GM23338 (cell line): Measurements from ENCODE around the gene EEF1AKMT4. TPM values are rescaled to one million over a fixed set of nuclear protein-coding genes. Genes with fewer than 3 reads are reported as not detected.

ENCODE experiments used
- ATAC-seq: fragments of 200-7000 bp; cut with Tn5 transposase; 3 replicates; pipeline ENCODE4 v1.9.1; 2020
- DNase-seq: peaks from one replicate; pipeline ENCODE4 v3.0.0-alpha.2; 2015; ENCODE audit warnings: low spot score
- H2AFZ ChIP-seq: fragments of 200-600 bp; sonication (generic); 2 replicates; pipeline ENCODE4 v1.8.0; 2016; ENCODE audit warnings: antibody characterized with exemption, mild to moderate bottlenecking, moderate library complexity
- H3F3A ChIP-seq: fragments of 200-600 bp; sonication (generic); replicated peaks from 2 replicates; pipeline ENCODE4 v1.8.0; 2017; ENCODE audit warnings: antibody characterized with exemption, mixed run types, low read depth
- H3K27ac ChIP-seq: fragments of 200-600 bp; sonication (generic); 2 replicates; pipeline ENCODE4 v1.6.1; 2016; ENCODE audit warnings: low read depth
- H3K27me3 ChIP-seq: fragments of 200-600 bp; sonication (generic); 2 replicates; pipeline ENCODE4 v1.8.0; 2016; ENCODE audit warnings: mild to moderate bottlenecking, mixed run types, moderate library complexity; ENCODE audit not compliant: insufficient read depth
- H3K36me3 ChIP-seq: fragments of 200-600 bp; sonication (generic); 2 replicates; pipeline ENCODE4 v1.8.0; 2016; ENCODE audit warnings: mild to moderate bottlenecking; ENCODE audit not compliant: insufficient read depth
- H3K4me1 ChIP-seq: fragments of 200-600 bp; sonication (generic); 2 replicates; pipeline ENCODE4 v1.8.0; 2016; ENCODE audit warnings: mild to moderate bottlenecking, moderate library complexity; ENCODE audit not compliant: insufficient read depth
- H3K4me2 ChIP-seq: fragments of 200-600 bp; sonication (generic); 2 replicates; pipeline ENCODE4 v1.7.1; 2017; ENCODE audit warnings: mixed run types
- H3K4me3 ChIP-seq: fragments of 200-600 bp; sonication (generic); 2 replicates; pipeline ENCODE4 v1.6.1; 2016; ENCODE audit warnings: mixed run types
- H3K79me2 ChIP-seq: fragments of 200-600 bp; sonication (generic); replicated peaks from 2 replicates; pipeline ENCODE4 v1.8.0; 2017; ENCODE audit warnings: mild to moderate bottlenecking; ENCODE audit not compliant: insufficient read depth
- H3K9me2 ChIP-seq: fragments of 200-600 bp; sonication (generic); 2 replicates; pipeline ENCODE4 v1.8.0; 2017; ENCODE audit not compliant: insufficient read depth
- H4K20me1 ChIP-seq: fragments of 200-600 bp; sonication (generic); replicated peaks from 2 replicates; pipeline ENCODE4 v1.8.0; 2017; ENCODE audit warnings: mild to moderate bottlenecking; ENCODE audit not compliant: insufficient read depth
- H3K27ac Mint-ChIP-seq: 2 replicates; pipeline ENCODE4 v1.8.0; 2020; ENCODE audit warnings: inconsistent platforms, mild to moderate bottlenecking, moderate library complexity, mixed read lengths
- H3K27me3 Mint-ChIP-seq: 3 replicates; pipeline ENCODE4 v1.8.0; 2022; ENCODE audit warnings: low read depth, mild to moderate bottlenecking, moderate library complexity, mixed read lengths, inconsistent platforms; ENCODE audit not compliant: insufficient read depth, poor library complexity
- H3K36me3 Mint-ChIP-seq: 3 replicates; pipeline ENCODE4 v1.8.0; 2021; ENCODE audit warnings: low read depth, mild to moderate bottlenecking, inconsistent platforms, moderate library complexity, mixed read lengths
- H3K4me1 Mint-ChIP-seq: 3 replicates; pipeline ENCODE4 v1.8.0; 2020; ENCODE audit warnings: mild to moderate bottlenecking, inconsistent platforms, mixed read lengths
- H3K4me3 Mint-ChIP-seq: 3 replicates; pipeline ENCODE4 v1.8.0; 2021; ENCODE audit warnings: moderate library complexity, mild to moderate bottlenecking, inconsistent platforms, mixed read lengths
- H3K9me3 Mint-ChIP-seq: 3 replicates; pipeline ENCODE4 v1.8.0; 2020; ENCODE audit warnings: moderate library complexity, mild to moderate bottlenecking, inconsistent platforms, mixed read lengths
- CREB1 ChIP-seq: fragments of 250-450 bp; sonication (Bioruptor Pico); IDR thresholded peaks from 2 replicates; pipeline ENCODE4 v1.5.0; 2020; ENCODE audit warnings: low read depth, mild to moderate bottlenecking, moderate library complexity
- CTCF ChIP-seq, 2 experiments: fragments of 200-600 bp in 1 of 2; sonication (generic) in 1 of 2; conservative IDR thresholded peaks; 2 replicates each; pipeline versions ENCODE4 v1.5.1 to v1.6.1; 2016 to 2017; ENCODE audit warnings: antibody characterized with exemption in 2 of 2, low read depth in 2 of 2, mild to moderate bottlenecking in 2 of 2, moderate library complexity in 1 of 2
- ETS1 ChIP-seq: IDR thresholded peaks from 2 replicates; pipeline ENCODE4 v1.6.1; 2016; ENCODE audit warnings: antibody characterized with exemption
- JUNB ChIP-seq: IDR thresholded peaks from one replicate; pipeline ENCODE4 v1.6.1; 2016; ENCODE audit warnings: antibody characterized with exemption; ENCODE audit not compliant: unreplicated experiment
- POLR2AphosphoS5 ChIP-seq: IDR thresholded peaks from 2 replicates; pipeline ENCODE4 v1.6.1; 2016; ENCODE audit warnings: antibody characterized with exemption, low read depth
- STAT1 ChIP-seq: IDR thresholded peaks from one replicate; pipeline ENCODE4 v1.6.1; 2016; ENCODE audit warnings: antibody characterized with exemption; ENCODE audit not compliant: unreplicated experiment
- ZNF331 ChIP-seq: fragments of 250-450 bp; sonication (Bioruptor Pico); IDR thresholded peaks from 2 replicates; pipeline ENCODE4 v1.5.0; 2020; ENCODE audit warnings: low read depth, mild to moderate bottlenecking, moderate library complexity
- polyA plus RNA-seq: library from polyadenylated mRNA; unstranded; fragments of >200 nt; fragmentation: Nextera tagmentation; extraction: Ambion mirVana; gene quantifications from 2 replicates; pipeline ENCODE4 v1.2.1, GENCODE V29; 2016
- total RNA-seq: library from RNA; depleted of rRNA; stranded (reverse); fragments of >200 nt; shearing (Covaris generic); gene quantifications from 2 replicates; pipeline ENCODE4 v1.2.3, GENCODE V29; 2014
- TF ChIP-seq, protein P1 (sequence below): IDR thresholded peaks from one replicate; pipeline ENCODE4 v1.6.1; 2018; ENCODE audit warnings: antibody characterized with exemption; ENCODE audit not compliant: unreplicated experiment
- TF ChIP-seq, protein P2 (sequence below): fragments of 250-450 bp; sonication (Bioruptor Pico); IDR thresholded peaks from 2 replicates; pipeline ENCODE4 v1.5.0; 2020; ENCODE audit warnings: mild to moderate bottlenecking, moderate library complexity

Gene EEF1AKMT4
- total and polyA plus RNA-seq, 2 experiments from 2014 or later: 12.9 to 14.3 TPM

DNA sequence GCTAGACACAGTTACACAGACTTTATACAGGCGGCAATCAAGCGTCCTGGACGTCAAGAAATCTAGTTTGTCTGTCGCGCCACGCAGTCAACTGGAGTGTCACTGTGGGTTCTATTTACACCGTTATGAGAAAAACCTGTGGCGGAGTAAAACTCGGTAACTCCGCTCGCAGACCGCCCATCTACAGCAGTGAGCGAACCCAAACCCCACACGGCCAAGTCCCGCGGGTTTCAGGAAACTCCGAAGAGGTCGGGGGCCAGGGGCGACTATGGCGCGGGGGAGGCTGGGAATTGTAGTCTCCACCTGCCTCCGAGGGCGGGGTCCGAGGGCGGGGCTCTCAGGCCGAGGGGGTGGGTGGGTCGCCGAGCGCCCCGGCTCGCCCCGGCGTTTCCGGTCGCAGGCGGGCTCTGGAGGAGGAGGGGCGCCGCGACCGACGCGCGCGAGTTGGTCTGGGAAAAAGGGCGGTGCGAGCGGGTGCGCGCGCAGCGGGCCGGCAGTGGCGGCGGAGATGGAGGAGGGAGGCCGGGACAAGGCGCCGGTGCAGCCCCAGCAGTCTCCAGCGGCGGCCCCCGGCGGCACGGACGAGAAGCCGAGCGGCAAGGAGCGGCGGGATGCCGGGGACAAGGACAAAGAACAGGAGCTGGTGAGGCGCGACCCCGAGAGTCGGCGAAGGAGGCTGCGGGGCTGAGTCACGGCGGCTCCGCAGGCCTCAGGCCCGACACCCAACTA, 49.5 kb downstream of the EEF1AKMT4 start, which contains the start of gene PSMD2:
Gene PSMD2 (plus strand): TSS at position 483 of the 729 bp plus-strand sequence. CDS start 26 bp downstream, at position 509.
- Histone ChIP-seq H3F3A (peaks cover 11% of the 10 kb centered on the region; the same call in 1 of the 2 replicates), H2AFZ (peak within 1 kb of the TSS; percentile 97), H4K20me1 (peaks cover 18% of the 10 kb centered on the region), H3K36me3 (peaks cover 32% of the 10 kb centered on the region), H3K4me3 (peak within 1 kb of the TSS; percentile 98), H3K4me1 (peaks cover 7% of the 10 kb centered on the region; the same call in 1 of the 2 replicates), H3K27me3 (no peaks in the 10 kb centered on the region), H3K27ac (peak within 1 kb of the TSS; percentile 92), H3K79me2 (peaks cover 34% of the 10 kb centered on the region), H3K9me2 (no peaks in the 10 kb centered on the region), H3K4me2 (peak within 1 kb of the TSS; percentile 99)
- TF ChIP-seq ZNF331 (CRISPR knock-in tag) (no peak), ETS1 (peak; percentile 90), CTCF (conservative IDR thresholded peaks at IDR 0.05; ENCODE audit: low read depth in 2 of 2) (no peak), CREB1 (CRISPR knock-in tag) (peak; percentile 12; the same call in 1 of the 2 replicates), JUNB (no peak), POLR2AphosphoS5 (peak; percentile 90), STAT1 (no peak)
- TF ChIP-seq, protein P1, sequence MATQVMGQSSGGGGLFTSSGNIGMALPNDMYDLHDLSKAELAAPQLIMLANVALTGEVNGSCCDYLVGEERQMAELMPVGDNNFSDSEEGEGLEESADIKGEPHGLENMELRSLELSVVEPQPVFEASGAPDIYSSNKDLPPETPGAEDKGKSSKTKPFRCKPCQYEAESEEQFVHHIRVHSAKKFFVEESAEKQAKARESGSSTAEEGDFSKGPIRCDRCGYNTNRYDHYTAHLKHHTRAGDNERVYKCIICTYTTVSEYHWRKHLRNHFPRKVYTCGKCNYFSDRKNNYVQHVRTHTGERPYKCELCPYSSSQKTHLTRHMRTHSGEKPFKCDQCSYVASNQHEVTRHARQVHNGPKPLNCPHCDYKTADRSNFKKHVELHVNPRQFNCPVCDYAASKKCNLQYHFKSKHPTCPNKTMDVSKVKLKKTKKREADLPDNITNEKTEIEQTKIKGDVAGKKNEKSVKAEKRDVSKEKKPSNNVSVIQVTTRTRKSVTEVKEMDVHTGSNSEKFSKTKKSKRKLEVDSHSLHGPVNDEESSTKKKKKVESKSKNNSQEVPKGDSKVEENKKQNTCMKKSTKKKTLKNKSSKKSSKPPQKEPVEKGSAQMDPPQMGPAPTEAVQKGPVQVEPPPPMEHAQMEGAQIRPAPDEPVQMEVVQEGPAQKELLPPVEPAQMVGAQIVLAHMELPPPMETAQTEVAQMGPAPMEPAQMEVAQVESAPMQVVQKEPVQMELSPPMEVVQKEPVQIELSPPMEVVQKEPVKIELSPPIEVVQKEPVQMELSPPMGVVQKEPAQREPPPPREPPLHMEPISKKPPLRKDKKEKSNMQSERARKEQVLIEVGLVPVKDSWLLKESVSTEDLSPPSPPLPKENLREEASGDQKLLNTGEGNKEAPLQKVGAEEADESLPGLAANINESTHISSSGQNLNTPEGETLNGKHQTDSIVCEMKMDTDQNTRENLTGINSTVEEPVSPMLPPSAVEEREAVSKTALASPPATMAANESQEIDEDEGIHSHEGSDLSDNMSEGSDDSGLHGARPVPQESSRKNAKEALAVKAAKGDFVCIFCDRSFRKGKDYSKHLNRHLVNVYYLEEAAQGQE: no peak
- TF ChIP-seq, protein P2, sequence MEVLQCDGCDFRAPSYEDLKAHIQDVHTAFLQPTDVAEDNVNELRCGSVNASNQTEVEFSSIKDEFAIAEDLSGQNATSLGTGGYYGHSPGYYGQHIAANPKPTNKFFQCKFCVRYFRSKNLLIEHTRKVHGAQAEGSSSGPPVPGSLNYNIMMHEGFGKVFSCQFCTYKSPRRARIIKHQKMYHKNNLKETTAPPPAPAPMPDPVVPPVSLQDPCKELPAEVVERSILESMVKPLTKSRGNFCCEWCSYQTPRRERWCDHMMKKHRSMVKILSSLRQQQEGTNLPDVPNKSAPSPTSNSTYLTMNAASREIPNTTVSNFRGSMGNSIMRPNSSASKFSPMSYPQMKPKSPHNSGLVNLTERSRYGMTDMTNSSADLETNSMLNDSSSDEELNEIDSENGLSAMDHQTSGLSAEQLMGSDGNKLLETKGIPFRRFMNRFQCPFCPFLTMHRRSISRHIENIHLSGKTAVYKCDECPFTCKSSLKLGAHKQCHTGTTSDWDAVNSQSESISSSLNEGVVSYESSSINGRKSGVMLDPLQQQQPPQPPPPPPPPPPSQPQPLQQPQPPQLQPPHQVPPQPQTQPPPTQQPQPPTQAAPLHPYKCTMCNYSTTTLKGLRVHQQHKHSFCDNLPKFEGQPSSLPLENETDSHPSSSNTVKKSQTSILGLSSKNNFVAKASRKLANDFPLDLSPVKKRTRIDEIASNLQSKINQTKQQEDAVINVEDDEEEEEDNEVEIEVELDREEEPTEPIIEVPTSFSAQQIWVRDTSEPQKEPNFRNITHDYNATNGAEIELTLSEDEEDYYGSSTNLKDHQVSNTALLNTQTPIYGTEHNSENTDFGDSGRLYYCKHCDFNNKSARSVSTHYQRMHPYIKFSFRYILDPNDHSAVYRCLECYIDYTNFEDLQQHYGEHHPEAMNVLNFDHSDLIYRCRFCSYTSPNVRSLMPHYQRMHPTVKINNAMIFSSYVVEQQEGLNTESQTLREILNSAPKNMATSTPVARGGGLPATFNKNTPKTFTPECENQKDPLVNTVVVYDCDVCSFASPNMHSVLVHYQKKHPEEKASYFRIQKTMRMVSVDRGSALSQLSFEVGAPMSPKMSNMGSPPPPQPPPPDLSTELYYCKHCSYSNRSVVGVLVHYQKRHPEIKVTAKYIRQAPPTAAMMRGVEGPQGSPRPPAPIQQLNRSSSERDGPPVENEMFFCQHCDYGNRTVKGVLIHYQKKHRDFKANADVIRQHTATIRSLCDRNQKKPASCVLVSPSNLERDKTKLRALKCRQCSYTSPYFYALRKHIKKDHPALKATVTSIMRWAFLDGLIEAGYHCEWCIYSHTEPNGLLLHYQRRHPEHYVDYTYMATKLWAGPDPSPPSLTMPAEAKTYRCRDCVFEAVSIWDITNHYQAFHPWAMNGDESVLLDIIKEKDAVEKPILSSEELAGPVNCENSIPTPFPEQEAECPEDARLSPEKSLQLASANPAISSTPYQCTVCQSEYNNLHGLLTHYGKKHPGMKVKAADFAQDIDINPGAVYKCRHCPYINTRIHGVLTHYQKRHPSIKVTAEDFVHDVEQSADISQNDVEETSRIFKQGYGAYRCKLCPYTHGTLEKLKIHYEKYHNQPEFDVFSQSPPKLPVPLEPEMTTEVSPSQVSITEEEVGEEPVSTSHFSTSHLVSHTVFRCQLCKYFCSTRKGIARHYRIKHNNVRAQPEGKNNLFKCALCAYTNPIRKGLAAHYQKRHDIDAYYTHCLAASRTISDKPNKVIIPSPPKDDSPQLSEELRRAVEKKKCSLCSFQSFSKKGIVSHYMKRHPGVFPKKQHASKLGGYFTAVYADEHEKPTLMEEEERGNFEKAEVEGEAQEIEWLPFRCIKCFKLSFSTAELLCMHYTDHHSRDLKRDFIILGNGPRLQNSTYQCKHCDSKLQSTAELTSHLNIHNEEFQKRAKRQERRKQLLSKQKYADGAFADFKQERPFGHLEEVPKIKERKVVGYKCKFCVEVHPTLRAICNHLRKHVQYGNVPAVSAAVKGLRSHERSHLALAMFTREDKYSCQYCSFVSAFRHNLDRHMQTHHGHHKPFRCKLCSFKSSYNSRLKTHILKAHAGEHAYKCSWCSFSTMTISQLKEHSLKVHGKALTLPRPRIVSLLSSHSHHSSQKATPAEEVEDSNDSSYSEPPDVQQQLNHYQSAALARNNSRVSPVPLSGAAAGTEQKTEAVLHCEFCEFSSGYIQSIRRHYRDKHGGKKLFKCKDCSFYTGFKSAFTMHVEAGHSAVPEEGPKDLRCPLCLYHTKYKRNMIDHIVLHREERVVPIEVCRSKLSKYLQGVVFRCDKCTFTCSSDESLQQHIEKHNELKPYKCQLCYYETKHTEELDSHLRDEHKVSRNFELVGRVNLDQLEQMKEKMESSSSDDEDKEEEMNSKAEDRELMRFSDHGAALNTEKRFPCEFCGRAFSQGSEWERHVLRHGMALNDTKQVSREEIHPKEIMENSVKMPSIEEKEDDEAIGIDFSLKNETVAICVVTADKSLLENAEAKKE (CRISPR knock-in tag): no peak
- Mint-ChIP-seq H3K36me3 (peaks cover 46% of the 10 kb centered on the region), H3K4me3 (peak within 1 kb of the TSS; percentile 99), H3K9me3 (no peaks in the 10 kb centered on the region), H3K4me1 (peaks cover 10% of the 10 kb centered on the region), H3K27me3 (peaks cover 8% of the 10 kb centered on the region), H3K27ac (peak within 1 kb of the TSS; percentile 95)
- DNase-seq (peak; percentile 99), ATAC-seq (peak; percentile 98)
